HG03025 (cell line): ENCODE measurements around the gene TSPAN13.
"Not testable (repeated sequence)": the region's sequence is repeated elsewhere in the genome, so short reads cannot be mapped to it uniquely, and the experiment has no call there.

Experiments
- ATAC-seq: cut with Tn5 transposase; IDR thresholded peaks from one replicate; pipeline ENCODE4 v1.9.1; 2021; ENCODE audit warnings: mild to moderate bottlenecking, moderate library complexity; ENCODE audit not compliant: unreplicated experiment, low FRiP score

Gene TSPAN13

DNA sequence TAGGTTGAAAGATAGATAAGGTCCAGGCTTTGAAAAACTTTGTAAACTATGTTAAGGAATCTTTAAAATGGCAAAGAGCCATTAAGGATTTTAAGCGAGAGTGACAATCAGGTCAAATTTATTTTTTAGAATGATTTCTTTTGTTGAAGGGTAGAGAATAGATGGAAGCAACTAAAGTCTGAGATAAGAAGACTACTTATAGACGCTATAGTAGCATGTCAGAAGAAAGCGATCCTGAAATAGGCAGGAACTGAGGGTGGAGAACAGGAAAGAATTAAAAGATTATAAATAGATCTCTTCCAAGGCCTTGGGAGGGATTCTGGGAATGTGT lies 13.0 kb upstream of the TSPAN13 start:
- no peak for ATAC-seq

DNA sequence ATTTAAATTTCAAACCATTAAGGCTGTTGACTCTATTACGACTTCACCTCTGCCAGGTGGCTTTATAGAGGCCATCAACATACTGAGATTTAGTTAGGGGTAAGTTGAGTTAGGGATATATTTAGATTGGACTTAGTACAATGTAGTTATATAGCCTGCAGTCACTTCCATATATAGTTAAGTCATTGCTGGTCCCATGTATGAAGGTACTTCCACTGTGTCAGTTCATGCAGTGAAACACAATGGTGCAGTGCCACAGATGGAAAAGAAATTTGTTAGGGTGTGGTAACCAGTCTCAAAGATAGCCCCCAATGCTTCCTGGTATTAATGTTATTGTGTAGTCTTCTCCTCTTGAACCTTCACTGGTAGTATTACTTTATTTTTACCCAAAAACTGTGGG lies 12.6 kb upstream of the TSPAN13 start:
- ATAC-seq, result no peak

DNA sequence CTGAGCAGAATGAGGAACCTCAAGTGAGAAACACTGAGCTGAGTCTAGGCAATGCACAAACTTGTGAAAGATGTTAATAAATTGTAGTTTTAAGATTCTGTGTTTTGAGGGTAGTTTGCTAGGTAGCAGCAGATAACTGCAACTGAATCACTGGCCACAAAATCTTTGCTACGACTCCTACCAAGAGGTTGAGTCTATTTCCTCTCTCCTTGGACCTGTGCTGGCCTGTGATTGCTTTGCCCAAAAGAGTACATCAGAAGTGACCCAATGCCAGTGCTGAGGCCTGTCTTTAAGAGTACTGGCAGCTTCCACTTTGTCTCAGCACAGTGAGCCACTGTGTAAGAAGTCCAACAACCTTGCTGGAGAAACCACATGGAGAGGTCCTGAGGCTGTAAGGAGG lies 11.9 kb upstream of the TSPAN13 start:
- no peak for ATAC-seq

DNA sequence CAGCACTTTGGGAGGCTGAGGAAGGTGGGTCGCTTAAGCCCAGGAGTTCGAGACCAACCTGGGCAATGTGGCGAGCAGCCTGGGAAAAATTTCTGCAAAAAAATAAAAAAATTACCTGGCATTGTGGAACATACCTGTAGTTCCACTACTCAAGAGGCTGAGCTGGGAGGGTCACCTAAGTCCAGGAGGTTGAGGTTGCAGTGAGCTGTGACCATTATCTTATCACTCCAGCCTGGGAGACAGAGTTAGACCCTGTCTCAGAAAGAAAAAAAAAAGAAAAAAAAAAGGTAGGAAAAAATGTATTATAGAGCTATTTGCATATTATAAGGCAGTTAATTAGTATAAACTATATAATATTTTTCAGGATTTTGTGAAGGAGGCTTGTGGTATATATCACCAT lies 11.0 kb upstream of the TSPAN13 start:
- no peak for ATAC-seq

DNA sequence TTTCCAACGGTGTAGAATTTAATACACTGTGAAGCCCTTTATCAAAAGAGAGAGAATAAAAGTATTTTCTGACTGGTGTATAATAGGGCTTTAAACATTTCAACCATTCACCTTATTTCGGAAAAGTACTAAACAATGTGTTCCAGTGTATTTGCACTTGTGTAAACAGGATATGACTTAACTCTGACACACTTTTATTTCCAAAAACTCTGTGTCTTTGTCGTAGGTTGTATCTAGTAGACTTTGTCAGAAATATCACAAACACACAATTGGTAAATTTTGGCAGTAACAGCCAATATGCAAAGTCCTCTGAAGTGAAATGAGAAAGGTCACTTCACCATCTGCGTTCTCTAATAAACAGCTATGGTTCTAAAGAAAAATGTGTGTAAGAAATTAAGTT lies 10.3 kb upstream of the TSPAN13 start:
- no peak for ATAC-seq

DNA sequence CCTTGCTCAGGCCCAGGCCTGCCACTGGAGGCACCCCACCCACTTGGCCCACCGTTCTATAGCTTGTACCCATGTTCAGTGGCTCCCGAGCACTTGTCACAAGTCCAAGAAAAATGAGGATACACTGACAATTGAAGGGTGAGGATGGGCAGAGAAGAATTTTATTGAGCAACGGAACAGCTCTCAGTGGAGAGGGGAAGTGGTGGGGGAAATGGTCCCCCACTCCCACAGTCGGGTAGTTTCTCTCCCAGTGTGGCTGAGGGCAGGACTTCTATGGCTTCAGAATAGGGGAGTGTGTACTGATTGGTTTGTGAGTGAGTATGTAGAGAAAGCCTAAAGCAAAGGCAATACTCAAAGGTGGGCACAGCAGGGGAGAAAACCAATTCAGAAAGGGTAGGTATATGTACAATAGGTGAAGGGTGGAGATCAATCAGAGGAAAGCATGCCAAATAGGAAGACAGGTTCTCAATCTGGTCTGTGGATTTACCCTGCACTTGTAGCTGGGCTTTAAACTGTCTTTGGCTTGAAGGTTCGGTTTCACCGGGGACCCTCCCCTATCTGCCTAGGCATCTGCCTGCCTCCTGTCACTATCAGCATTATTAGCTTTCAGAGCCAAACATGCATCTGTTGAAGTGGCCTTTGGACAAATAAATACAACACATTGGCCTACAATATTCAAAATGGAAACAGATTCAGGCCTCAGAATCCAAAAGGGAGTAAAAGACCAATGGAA lies 8.9 kb upstream of the TSPAN13 start:
- no peak for ATAC-seq

DNA sequence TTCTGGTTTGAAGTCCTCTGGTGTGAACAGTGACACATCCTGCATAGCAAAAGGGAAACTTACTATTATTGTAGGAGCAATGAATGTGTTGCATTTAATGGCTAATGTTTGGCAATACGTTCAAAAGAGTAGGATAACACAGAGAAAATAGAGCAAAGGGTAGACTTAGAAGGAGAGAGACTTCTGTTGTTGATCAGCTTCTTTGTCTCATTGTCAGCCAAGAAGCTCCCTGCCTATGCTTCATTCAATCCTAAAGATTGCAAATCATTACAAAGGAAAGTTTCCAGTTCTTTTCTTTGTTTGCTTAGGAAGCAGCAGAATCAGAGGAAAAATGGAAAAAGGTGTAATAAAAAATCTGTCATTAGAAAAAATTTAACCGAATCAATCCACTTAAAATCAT lies 7.9 kb upstream of the TSPAN13 start:
- no peak for ATAC-seq

DNA sequence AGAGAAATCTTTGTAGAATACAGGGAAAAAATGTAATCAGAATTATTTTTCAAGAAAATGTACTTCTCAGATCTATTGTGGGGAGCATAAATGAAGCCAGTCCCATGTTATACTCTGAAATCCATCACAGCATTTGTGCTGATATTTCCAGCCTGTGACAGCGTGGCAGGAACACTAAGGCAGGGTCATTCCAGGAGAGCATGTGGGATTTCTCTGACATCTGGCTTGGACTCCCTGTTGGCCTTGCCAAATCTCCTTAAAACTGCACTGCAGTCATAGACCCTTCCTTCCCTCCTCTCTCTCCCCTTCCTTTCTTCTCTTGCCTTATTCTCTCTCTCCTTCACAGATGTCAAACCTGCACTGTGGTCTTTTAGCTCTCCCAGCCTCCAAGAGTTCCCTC lies 6.5 kb upstream of the TSPAN13 start:
- no peak for ATAC-seq

DNA sequence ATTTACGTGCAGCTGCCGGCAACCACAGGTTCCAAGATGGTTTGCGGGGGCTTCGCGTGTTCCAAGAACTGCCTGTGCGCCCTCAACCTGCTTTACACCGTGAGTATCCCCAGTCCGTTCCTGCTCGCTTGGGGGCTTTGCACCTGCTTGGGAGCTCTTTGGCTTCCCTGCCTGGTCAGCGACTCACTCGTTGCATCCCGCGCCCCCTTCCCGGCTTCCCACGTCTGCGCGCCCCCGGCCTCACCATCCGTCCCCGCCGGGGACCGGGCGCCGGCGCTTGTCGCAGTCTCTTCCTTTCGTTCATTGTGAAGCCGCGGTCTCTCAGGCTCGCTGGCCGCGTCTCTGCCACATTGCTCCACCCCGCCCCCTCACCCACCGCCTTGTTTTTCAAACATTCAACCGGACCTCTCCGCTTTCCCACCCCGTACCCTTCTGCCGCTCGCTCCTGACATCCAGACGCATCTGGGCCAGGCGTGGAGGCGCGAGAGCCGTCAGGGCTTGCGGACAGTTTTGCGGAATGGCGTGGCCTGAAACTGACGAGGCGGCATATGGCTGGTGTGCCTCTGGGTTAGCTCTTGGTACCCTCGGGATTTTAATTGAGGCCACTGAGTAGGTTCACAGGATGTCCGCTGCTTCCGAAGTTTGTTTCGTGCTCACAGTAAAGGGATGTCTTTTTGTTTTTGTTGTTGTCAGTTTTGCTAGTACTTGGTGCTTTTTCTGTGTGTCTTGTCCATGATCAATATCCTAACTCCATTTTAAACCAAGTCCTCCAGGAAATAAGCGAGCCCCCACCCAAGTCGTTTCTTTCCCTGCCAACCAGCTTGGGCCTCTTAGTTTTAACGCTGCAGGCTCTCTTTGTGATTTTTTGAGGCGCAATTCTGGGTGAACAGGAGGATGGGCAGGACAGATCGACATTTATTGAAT lies 639 bp downstream of the TSPAN13 start:
- ATAC-seq, result peak; percentile 16

DNA sequence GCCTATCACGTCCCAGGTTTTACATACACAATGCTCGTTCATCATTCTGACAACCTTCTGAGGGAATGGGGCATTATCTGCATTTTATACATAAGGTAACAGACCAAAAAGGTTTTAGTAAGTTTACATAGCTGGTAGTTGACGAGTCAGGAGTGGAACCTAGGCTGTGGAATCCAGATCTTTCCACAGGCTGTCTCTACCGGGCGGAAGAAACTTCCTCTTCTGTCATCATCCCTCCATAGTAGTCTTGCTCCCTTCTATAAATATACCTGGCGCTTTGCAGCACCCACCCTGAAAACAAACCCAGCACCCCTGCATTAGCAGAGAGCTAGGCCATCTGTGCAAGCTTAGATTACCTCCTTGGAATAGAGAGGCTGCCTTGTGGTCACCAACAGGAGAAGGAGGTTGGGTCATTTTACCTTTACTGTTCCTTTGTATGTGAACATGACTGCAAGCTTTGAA lies 1.3 kb downstream of the TSPAN13 start:
- no peak for ATAC-seq

DNA sequence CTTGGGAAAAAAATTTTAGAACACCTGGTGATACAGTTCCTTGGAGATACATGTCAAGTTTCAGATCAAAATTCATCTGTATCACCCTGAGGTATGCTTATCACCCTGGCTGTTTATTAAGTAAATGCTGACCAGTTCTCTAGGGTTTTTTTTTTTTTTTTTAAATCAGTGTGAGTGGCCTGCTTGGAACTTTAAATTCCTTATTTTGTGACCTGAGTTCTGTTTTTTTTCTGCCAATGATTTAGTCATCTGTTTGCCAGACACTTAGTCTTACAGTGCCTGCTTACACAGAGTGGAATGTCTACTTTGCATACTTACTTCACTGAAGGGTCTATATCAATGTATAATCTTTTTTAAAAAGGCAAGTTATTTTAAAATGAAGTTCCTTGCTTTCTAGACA lies 1.8 kb downstream of the TSPAN13 start:
- ATAC-seq, result no peak

DNA sequence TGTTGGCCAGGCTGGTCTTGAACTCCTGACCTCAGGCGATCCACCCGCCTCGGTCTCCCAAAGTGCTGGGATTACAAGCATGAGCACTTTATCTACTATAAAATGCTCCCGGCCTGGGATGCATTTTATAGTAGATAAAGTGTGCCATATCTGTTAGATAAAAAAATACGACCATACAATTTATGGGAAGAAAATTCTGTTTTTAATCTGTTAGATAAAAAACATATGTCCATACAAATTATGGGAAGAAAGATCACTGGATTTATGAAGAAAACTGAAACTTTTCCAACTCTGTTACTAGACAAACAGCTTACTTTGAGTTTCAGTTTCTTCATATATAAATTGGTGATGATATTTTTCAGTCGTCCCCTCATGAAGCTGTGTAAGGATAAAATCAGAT lies 4.5 kb downstream of the TSPAN13 start:
- ATAC-seq, result no peak

DNA sequence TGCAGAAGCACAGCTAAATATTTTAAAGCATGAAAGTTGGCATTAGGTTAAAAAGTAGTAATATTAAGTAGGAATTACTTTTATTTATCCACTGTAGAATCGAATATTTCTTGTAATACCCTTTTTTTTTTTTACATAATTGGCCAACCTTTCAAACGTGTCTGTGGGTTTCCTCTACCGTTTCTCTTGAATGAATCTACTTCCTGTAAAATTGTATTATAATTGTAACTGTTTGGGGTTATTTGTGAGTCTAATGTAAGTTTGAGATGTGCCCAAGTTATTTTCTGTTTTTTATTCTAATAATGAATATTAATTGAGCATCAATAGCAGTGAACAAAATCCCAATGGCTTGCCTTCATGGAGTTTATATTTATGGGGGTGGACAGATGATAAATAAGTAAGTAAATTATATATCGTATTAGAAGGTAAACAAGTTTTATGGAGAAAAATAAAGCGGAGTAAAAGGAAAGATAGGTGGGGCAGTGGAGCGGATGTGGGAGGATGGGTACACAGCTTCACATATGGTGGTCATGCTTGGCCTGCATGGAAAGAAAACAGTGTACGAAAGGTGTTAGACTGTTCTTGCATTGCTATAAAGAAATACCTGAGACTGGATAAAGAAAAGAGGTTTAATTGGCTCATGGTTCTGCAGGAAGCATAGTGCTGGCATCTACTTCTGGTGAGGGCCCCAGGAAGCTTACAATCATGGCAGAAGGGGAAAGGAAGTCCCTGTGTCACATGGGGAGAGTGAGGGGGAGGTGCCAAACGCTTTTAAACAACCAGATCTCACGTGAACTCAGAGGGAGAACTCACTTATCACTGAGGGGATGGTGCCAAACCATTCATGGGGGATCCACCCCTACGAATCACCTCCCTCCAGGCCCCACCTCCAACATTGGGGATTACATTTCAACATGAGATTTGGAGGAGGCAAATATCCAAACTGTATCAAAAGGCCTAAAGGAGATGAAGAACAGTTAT lies 5.4 kb downstream of the TSPAN13 start:
- no peak for ATAC-seq

DNA sequence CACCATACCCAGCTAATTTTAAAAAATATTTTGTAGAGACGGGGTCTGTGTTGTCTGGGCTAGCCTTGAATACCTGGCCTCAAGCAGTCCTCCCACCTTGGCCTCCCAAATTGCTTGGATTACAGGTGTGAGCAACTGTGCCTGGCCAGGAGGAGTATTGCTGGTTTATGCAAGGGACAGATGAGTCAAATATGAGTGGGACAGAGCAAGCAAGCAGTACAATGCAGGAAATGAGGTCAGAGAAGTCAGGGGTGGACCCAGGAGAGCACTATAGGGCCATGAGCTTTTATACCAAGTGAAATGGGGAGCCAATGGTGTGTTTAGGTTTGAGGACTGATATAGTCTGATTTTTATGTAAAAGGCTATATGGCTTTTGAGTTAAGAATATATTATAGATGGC lies 6.3 kb downstream of the TSPAN13 start:
- no peak for ATAC-seq

DNA sequence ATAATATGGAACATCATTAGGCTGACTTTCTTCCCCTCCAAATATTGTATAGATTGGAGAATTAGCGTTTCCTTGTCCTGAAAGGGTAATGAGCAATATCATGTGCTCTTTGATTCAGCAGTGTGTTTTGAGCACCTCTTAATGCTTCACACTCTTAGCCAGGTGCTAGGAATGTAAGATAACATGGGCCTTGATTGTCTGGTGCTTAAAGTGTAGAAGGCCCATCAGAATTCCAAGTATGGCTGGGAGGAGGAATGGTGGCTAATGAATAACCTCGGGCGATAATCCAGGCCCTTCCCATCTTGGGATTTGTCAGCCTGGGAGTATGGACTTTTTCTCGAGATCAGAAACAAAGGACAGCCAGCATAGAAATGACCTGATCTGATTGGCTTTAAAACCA lies 8.6 kb downstream of the TSPAN13 start:
- ATAC-seq, result no peak

DNA sequence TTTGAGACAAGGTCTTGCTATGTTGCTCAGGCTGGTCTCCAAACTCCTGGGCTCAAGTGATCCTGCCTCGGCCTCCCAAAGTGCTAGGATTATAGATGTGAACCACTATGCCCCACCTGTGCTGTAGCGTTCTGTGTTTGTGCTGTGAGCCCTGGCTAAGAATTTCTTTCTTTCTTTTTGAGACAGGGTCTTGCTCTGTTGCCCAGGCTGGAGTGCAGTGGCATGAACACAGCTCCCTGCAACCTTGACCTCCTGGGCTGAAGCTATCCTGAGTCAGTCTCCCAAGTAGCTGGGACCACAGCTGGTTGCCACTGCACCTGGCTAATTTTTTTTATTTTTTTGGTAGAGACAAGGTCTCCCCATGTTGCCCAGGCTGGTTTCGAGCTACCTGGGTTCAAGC lies 11.4 kb downstream of the TSPAN13 start:
- ATAC-seq, result no peak

DNA sequence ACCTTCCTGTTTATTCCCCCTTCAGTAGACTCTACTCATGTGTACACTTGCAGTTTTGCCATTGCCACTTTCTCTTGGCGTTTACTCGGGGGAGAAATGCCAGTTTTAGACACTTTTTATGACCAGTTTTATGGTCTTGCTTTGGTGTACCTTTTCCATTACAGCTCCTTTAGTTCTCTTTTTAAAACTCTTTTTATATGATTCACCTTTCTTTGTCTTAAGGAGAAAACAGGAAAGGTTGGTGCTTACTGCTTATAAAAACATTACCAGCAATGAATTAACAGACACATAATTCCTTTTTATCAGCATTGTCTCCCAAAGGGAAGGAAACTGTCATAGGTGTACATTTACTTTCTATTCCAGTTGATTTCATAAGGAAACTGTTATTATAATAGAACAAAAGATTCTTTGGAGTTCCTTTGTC lies 11.9 kb downstream of the TSPAN13 start:
- no peak for ATAC-seq

DNA sequence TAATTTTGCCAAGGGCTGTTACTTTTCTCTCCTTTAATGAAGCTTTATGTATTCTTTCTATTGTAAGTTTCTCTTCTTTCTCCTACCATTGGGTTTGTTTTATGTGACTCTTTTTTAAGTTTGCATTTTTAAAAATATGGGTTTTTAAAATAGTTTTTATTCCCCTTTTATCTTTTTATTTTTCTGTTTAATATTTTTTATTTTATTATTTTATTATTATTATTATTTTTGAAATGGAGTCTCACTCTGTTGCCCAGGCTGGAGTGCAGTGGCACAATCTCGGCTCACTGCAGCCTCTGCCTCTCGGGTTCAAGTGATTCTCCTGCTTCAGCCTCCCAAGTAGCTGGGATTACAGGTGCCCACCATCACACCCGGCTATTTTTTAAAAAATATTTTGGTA lies 16.4 kb downstream of the TSPAN13 start:
- ATAC-seq, result not testable (repeated sequence)

DNA sequence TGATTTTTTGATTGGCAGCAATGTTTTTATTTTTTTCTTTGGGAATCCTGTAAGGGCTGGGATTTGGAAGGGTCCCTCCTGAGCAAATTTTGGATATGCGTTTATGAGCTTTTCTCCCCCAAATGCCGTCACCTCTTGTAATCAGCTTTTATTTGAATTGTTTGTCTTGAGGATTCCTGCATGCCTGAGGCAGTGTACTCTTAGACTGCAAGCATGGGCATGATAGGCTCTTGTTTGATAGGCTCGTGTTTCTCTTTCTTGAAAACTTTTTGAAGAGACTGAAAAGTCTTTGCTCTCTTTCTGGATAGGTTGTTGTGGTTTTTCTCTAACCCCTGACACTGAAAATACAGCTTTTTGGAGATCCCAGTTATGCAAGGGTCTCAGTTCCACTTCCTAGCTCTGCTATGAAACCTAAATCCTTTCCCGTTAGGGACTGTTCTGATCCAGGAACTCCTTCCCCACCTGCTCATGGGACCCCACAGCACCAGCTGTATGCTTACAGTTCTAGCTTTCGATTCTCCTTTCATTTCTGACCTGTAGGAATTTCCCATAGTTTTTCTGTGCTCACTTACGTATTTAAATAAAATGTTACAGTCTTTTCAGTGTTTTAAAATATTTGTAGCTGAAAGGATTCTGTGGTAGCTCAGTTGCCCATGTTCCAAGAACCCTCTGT lies 17.2 kb downstream of the TSPAN13 start:
- ATAC-seq, result no peak

DNA sequence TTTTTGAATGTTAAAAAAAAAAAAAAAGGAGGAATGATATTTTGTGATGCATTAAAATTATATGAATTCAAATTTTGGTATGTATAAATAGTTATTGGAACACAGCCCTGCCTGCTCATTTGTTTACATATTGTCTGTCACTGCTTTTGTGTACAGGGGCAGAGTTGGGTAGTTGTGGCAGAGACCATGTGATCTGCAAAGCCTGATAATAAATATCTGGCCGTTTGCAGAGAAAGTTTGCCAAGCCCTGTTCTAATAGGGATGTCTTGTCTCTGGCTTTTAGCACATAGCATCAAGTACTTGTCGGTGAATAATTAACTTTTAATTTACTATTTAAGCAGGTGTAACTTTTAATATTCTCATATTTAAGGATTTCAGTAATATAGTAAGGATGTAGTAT lies 19.8 kb downstream of the TSPAN13 start:
- no peak for ATAC-seq
